GM12872 (cell line): ENCODE data around the gene ADPRS.

Experiments used
- TF ChIP-seq, protein P1 (sequence below): IDR thresholded peaks from 3 replicates; pipeline ENCODE4 v1.5.1; 2011; ENCODE audit warnings: low read depth, mild to moderate bottlenecking, low read length, moderate library complexity; ENCODE audit not compliant: insufficient read depth

The ADPRS gene, protein sequence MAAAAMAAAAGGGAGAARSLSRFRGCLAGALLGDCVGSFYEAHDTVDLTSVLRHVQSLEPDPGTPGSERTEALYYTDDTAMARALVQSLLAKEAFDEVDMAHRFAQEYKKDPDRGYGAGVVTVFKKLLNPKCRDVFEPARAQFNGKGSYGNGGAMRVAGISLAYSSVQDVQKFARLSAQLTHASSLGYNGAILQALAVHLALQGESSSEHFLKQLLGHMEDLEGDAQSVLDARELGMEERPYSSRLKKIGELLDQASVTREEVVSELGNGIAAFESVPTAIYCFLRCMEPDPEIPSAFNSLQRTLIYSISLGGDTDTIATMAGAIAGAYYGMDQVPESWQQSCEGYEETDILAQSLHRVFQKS

DNA sequence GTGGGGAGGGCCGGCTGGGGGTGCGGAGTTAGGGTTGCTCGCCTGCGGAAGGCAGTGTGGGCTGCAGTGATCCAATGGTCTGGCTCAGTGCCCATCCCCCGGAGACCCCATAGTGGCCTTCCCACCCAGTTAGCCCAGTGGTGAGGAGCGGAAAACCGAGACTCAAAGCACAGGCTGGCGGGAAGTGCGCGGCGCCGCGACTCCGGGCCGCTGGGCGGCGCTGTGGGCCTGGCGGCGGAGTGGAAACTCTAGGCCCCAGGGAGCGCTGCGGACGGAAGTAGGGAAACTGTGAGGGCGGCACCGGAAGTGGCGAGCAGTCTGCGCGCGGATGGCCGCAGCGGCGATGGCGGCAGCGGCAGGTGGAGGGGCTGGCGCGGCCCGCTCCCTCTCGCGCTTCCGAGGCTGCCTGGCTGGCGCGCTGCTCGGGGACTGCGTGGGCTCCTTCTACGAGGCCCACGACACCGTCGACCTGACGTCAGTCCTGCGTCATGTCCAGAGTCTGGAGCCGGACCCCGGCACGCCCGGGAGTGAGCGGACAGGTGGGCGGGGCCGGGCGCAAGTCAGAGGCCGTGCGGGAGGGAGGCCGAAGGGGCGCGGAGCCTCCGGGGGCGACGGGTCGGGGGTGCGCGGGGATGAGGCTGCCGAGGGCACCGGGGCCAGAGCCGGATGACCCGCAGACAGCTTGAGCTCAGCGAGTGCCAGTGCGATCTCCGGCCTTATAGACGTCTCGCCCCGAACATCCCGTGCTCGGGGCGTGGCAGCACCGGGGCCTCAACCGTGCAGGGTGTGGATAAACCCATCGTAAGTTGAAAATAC lies at the start of gene ADPRS:
ADPRS (plus strand) TSS at position 316 of the 816 bp plus-strand sequence; CDS start at position 329, 13 bp downstream.
- TF ChIP-seq, protein P1, sequence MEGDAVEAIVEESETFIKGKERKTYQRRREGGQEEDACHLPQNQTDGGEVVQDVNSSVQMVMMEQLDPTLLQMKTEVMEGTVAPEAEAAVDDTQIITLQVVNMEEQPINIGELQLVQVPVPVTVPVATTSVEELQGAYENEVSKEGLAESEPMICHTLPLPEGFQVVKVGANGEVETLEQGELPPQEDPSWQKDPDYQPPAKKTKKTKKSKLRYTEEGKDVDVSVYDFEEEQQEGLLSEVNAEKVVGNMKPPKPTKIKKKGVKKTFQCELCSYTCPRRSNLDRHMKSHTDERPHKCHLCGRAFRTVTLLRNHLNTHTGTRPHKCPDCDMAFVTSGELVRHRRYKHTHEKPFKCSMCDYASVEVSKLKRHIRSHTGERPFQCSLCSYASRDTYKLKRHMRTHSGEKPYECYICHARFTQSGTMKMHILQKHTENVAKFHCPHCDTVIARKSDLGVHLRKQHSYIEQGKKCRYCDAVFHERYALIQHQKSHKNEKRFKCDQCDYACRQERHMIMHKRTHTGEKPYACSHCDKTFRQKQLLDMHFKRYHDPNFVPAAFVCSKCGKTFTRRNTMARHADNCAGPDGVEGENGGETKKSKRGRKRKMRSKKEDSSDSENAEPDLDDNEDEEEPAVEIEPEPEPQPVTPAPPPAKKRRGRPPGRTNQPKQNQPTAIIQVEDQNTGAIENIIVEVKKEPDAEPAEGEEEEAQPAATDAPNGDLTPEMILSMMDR: peak; percentile 99

DNA sequence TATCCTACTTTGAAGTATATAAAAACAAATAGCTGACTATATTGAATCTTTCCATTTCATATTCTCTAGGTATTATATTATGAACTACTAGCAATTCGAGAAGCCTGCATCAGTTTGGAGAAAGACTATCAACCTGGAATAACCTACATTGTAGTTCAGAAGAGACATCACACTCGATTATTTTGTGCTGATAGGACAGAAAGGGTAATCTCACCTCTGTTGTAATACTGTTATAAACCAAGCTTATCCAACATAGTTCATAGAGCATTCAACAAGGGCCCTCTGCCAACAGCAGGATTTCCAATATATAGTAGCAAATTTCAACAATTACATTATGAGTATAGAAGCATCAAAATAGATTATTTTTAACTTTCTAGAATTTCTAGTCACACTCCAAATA lies 48.5 kb upstream of the ADPRS start:
- TF ChIP-seq, protein P1: no peak

DNA sequence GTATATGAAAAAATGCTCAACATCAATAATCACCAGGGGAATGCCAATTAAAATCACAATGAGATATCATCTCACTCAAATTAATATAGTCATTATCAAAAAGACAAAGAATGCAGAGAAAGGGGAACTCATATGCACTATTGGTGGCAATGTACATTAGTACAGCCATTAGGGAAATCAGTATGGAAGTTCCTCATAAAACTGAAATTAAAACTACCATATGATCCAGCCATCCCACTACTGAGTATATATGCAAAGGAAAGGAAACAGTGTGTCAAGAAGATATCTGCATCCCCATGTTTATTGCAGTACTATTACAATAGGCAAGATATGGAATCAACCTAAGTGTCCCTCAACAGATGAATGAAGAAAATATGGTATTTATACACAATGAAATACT lies 36.9 kb upstream of the ADPRS start:
- TF ChIP-seq, protein P1: no peak

DNA sequence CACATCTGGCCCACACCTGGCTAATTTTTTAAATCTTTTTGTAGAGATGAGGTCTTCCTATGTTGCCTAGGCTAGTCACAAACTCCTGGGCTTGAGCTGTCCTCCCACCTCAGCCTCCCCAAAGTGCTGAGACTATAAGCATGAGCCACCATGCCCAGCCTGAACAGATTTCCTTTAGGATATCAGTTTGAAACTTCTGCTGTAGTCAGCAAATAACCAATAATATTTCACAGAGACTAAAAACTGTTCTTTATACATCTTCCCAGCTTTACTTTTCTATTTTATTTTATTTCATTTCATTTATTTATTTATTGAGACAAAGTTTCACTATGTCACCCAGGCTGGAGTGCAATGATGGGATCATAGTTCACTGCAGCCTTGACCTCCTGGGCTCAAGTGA lies 34.7 kb upstream of the ADPRS start:
- TF ChIP-seq, protein P1: no peak

DNA sequence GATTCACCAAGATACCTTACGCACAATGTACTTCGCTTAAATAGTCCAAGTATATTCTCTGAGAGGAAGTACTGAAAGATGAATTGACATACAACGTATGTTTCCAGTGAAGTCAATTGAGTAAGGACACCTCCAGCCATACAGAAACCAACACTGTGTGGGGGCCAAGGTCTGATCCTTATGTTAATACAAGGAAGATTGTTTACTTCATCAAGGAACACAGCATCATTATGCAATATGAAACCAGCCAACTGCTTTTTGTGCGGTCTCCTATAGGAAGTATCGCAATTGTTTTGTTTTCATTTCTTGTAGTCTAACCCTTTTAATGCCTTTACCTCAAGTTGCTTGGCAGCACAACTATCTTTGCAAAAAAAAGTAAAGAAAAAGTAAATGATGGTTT lies 33.0 kb upstream of the ADPRS start:
- TF ChIP-seq, protein P1: no peak

DNA sequence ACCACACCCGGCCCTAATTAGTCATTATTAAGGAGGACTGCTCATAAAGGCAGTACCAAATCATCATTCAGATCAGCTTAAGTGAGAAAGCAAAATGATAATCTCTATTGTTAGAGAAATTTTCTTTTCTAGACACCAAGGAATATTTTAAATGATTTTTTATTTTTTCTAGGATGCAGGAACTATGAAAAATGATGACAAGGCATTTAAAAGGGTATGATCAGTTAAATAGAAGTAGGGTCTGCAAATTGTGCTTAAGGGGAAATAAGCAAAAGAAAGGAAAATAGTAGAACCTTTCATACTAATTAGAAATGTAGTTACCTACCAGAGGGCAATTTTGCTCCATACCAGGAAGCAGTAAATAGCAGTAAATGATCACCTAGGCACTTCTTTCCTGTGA lies 26.4 kb upstream of the ADPRS start:
- TF ChIP-seq, protein P1: no peak

DNA sequence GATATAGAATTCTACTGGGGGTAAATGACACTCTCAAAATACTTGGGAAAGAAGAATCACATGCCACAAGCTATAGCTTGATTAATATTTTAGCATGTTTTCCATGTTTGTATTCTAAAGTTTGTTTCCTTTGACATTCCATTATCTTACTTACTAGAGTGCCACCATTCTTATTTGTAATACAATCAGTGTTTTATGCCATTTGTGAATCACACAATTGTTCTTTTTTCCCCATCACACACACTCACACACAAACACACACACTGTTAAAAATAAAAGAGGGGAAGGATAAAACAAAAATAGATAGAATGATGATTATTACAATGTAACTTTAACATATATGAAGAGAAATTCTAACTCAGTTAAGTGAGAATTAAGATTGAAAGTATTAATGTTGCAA lies 20.8 kb upstream of the ADPRS start:
- TF ChIP-seq, protein P1: no peak
